Measurements from ENCODE around the gene UBN2.

The UBN2 gene

DNA sequence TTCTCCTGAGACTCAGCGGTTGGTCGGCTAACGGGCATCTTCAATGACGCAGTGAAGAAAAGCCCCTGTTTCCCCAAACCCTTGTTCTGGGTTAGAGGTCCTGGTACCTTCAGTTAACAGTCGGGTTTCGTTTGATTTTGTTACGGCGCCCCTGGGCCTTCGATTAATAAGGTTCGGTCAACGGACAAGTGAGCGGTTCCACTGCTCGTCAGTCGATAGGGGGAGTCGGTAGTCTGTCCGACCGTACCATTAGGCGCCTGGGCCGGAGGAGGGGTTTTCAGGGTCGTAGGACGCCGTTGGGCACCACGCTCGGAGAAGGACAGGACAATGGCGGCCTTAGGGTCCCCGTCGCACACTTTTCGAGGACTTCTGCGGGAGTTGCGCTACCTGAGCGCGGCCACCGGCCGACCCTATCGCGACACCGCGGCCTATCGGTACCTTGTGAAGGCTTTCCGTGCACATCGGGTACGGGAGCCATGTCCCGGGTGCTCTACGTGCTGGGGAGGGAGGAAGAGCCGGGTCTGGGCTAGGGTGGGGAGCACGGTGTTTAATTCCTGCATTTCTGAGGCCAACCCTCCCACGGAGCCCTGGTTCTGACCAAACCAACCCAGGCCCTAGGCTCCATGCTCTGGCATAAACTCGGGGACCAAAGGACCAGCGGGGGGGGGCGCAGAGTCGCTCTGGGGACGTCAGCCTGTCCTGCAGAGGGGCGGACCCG is 110.2 kb downstream of the UBN2 start, which contains the start of gene FMC1:
FMC1 (plus strand) TSS at position 280 of the 718 bp plus-strand sequence; CDS start at position 328, 48 bp downstream.
- Histone ChIP-seq H3K9me3 (ENCODE audit: control insufficient read depth in 1 of 2, low read length in 2 of 2) (no peaks in the 10 kb centered on the region), H3K27me3 (ENCODE audit: control insufficient read depth in 1 of 2, insufficient read depth in 2 of 2, low read length in 2 of 2) (no peaks in the 10 kb centered on the region)

GRCh38 chr7:139341776-139342226 is 110.8 kb downstream of the UBN2 start:
- Histone ChIP-seq H3K4me3 (ENCODE audit: low read depth in 1 of 2, low read length in 2 of 2) (peak overlapping the region; percentile 88 to 96), H3K9me3 (ENCODE audit: control insufficient read depth in 1 of 2, low read length in 2 of 2) (no peaks in the 10 kb centered on the region), H3K4me1 (ENCODE audit: control insufficient read depth in 1 of 2, insufficient read depth in 2 of 2, low read length in 2 of 2) (peaks cover 10 to 11% of the 10 kb centered on the region in 2 donors), H3K36me3 (ENCODE audit: control insufficient read depth in 1 of 2, insufficient read depth in 2 of 2, low read length in 2 of 2) (peaks cover 4 to 11% of the 10 kb centered on the region in 2 donors), H3K27ac (ENCODE audit: low read depth, low read length) (peak overlapping the region; percentile 99), H3K9ac (ENCODE audit: low read depth in 1 of 2, low read length in 2 of 2) (peak overlapping the region; percentile 98 to 99), H3K27me3 (ENCODE audit: control insufficient read depth in 1 of 2, insufficient read depth in 2 of 2, low read length in 2 of 2) (no peaks in the 10 kb centered on the region)

More for the DNA sequence above, 110.2 kb downstream of the UBN2 start, which contains the start of gene FMC1:
- H3K4me3 ChIP-seq (ENCODE audit: low read depth in 1 of 2, low read length in 2 of 2): peak within 1 kb of the TSS; percentile 88 to 96
- peaks cover 0 to 5% of the 10 kb centered on the region in 2 donors for H3K36me3 ChIP-seq (ENCODE audit: control insufficient read depth in 1 of 2, insufficient read depth in 2 of 2, low read length in 2 of 2)
- peak within 1 kb of the TSS; percentile 99 for H3K27ac ChIP-seq (ENCODE audit: low read depth, low read length)
- H3K4me1 ChIP-seq (ENCODE audit: control insufficient read depth in 1 of 2, insufficient read depth in 2 of 2, low read length in 2 of 2): peaks cover 10 to 11% of the 10 kb centered on the region in 2 donors
- H3K9ac ChIP-seq (ENCODE audit: low read depth in 1 of 2, low read length in 2 of 2): peak within 1 kb of the TSS; percentile 98 to 99

GRCh38 chr7:139345042-139345441 is 114.0 kb downstream of the UBN2 start:
- H3K27me3 ChIP-seq (ENCODE audit: control insufficient read depth in 1 of 2, insufficient read depth in 2 of 2, low read length in 2 of 2): no peaks in the 10 kb centered on the region
- no peak overlapping the region for H3K27ac ChIP-seq (ENCODE audit: low read depth, low read length)
- no peak overlapping the region for H3K9ac ChIP-seq (ENCODE audit: low read depth in 1 of 2, low read length in 2 of 2)
- H3K9me3 ChIP-seq (ENCODE audit: control insufficient read depth in 1 of 2, low read length in 2 of 2): no peaks in the 10 kb centered on the region
- no peak overlapping the region for H3K4me3 ChIP-seq (ENCODE audit: low read depth in 1 of 2, low read length in 2 of 2)
- peaks cover 8 to 14% of the 10 kb centered on the region in 2 donors for H3K36me3 ChIP-seq (ENCODE audit: control insufficient read depth in 1 of 2, insufficient read depth in 2 of 2, low read length in 2 of 2)
- peaks cover 10 to 11% of the 10 kb centered on the region in 2 donors for H3K4me1 ChIP-seq (ENCODE audit: control insufficient read depth in 1 of 2, insufficient read depth in 2 of 2, low read length in 2 of 2)

GRCh38 chr7:139351027-139351426 is 120.0 kb downstream of the UBN2 start:
- H3K36me3 ChIP-seq (ENCODE audit: control insufficient read depth in 1 of 2, insufficient read depth in 2 of 2, low read length in 2 of 2): peaks cover 8 to 11% of the 10 kb centered on the region in 2 donors

GRCh38 chr7:139354729-139355128 is 123.7 kb downstream of the UBN2 start:
- no peak overlapping the region for H3K27ac ChIP-seq (ENCODE audit: low read depth, low read length)

More at GRCh38 chr7:139351027-139351426, 120.0 kb downstream of the UBN2 start:
- no peaks in the 10 kb centered on the region for H3K9me3 ChIP-seq (ENCODE audit: control insufficient read depth in 1 of 2, low read length in 2 of 2)
- no peaks in the 10 kb centered on the region for H3K4me1 ChIP-seq (ENCODE audit: control insufficient read depth in 1 of 2, insufficient read depth in 2 of 2, low read length in 2 of 2)
- no peak overlapping the region for H3K4me3 ChIP-seq (ENCODE audit: low read depth in 1 of 2, low read length in 2 of 2)
- no peaks in the 10 kb centered on the region for H3K27me3 ChIP-seq (ENCODE audit: control insufficient read depth in 1 of 2, insufficient read depth in 2 of 2, low read length in 2 of 2)
- H3K9ac ChIP-seq (ENCODE audit: low read depth in 1 of 2, low read length in 2 of 2): no peak overlapping the region
- H3K27ac ChIP-seq (ENCODE audit: low read depth, low read length): no peak overlapping the region

DNA sequence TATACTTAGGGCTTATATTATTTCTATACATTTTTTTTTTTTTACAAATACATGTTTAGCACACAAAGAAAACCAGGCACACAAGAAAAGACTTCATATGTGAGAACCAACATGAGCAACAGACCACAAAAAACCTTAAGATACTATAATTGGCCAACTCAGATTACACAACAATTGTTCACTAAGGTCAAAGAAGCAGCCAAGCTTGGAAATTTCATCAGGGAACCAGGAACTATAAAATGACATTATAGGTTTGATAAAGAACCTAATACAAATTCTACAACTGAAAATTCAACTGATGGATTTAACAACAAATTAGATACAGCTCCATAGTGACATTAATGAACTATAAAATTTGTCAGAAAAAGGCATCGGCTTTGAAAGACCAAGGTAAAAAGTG is 124.3 kb downstream of the UBN2 start:
- Histone ChIP-seq H3K27me3 (ENCODE audit: control insufficient read depth in 1 of 2, insufficient read depth in 2 of 2, low read length in 2 of 2) (no peaks in the 10 kb centered on the region), H3K9me3 (ENCODE audit: control insufficient read depth in 1 of 2, low read length in 2 of 2) (no peaks in the 10 kb centered on the region), H3K36me3 (ENCODE audit: control insufficient read depth in 1 of 2, insufficient read depth in 2 of 2, low read length in 2 of 2) (no peaks in the 10 kb centered on the region), H3K27ac (ENCODE audit: low read depth, low read length) (no peak overlapping the region), H3K9ac (ENCODE audit: low read depth in 1 of 2, low read length in 2 of 2) (no peak overlapping the region), H3K4me3 (ENCODE audit: low read depth in 1 of 2, low read length in 2 of 2) (no peak overlapping the region), H3K4me1 (ENCODE audit: control insufficient read depth in 1 of 2, insufficient read depth in 2 of 2, low read length in 2 of 2) (peaks cover 0 to 11% of the 10 kb centered on the region in 2 donors)

More at GRCh38 chr7:139354729-139355128, 123.7 kb downstream of the UBN2 start:
- H3K4me3 ChIP-seq (ENCODE audit: low read depth in 1 of 2, low read length in 2 of 2): no peak overlapping the region
- H3K36me3 ChIP-seq (ENCODE audit: control insufficient read depth in 1 of 2, insufficient read depth in 2 of 2, low read length in 2 of 2): no peaks in the 10 kb centered on the region
- H3K4me1 ChIP-seq (ENCODE audit: control insufficient read depth in 1 of 2, insufficient read depth in 2 of 2, low read length in 2 of 2): peaks cover 0 to 11% of the 10 kb centered on the region in 2 donors
- no peaks in the 10 kb centered on the region for H3K27me3 ChIP-seq (ENCODE audit: control insufficient read depth in 1 of 2, insufficient read depth in 2 of 2, low read length in 2 of 2)
- no peaks in the 10 kb centered on the region for H3K9me3 ChIP-seq (ENCODE audit: control insufficient read depth in 1 of 2, low read length in 2 of 2)
- H3K9ac ChIP-seq (ENCODE audit: low read depth in 1 of 2, low read length in 2 of 2): no peak overlapping the region
